Activated effector memory CD4-positive, alpha-beta T cell treated with Interleukin-2 at 50 U/mL for 16 hours (primary cell): Measurements from ENCODE around the gene ZNF91.
"Not testable (repeated sequence)": the region's sequence is repeated elsewhere in the genome, so short reads cannot be mapped to it uniquely, and the experiment has no call there.

Experiments used
- DNase-seq: peaks from one replicate; pipeline ENCODE4 v3.0.0-alpha.2; 2020

ZNF91 gene

GRCh38 chr19:23394511-23394910 lies 760 bp downstream of the ZNF91 start:
- DNase-seq, result peak; percentile 21

- DNase-seq, result no peak
Measured at GRCh38 chr19:23393121-23393520, 2.1 kb downstream of the ZNF91 start.

- no peak for DNase-seq
Measured at GRCh38 chr19:23391236-23391635, 4.0 kb downstream of the ZNF91 start.

GRCh38 chr19:23385404-23385803 lies 9.9 kb downstream of the ZNF91 start:
- DNase-seq, result no peak

GRCh38 chr19:23384858-23385257 lies 10.4 kb downstream of the ZNF91 start:
- DNase-seq, result no peak

GRCh38 chr19:23384166-23384565 lies 11.1 kb downstream of the ZNF91 start:
- DNase-seq, result no peak

- no peak for DNase-seq
Measured at GRCh38 chr19:23382955-23383354, 12.3 kb downstream of the ZNF91 start.

GRCh38 chr19:23381114-23381513 lies 14.2 kb downstream of the ZNF91 start:
- no peak for DNase-seq

- not testable (repeated sequence) for DNase-seq
Measured at GRCh38 chr19:23379671-23380070, 15.6 kb downstream of the ZNF91 start.

GRCh38 chr19:23378948-23379347 lies 16.3 kb downstream of the ZNF91 start:
- DNase-seq, result no peak

- DNase-seq, result no peak
Measured at GRCh38 chr19:23377276-23377675, 18.0 kb downstream of the ZNF91 start.

- DNase-seq, result no peak
Measured at GRCh38 chr19:23366437-23366836, 28.8 kb downstream of the ZNF91 start.

GRCh38 chr19:23366031-23366430 lies 29.2 kb downstream of the ZNF91 start:
- not testable (repeated sequence) for DNase-seq

GRCh38 chr19:23365222-23365621 lies 30.0 kb downstream of the ZNF91 start:
- DNase-seq, result no peak

- not testable (repeated sequence) for DNase-seq
Measured at GRCh38 chr19:23361843-23362242, 33.4 kb downstream of the ZNF91 start.

- no peak for DNase-seq
Measured at GRCh38 chr19:23351806-23352205, 43.5 kb downstream of the ZNF91 start.

GRCh38 chr19:23346696-23347095 lies 48.6 kb downstream of the ZNF91 start:
- DNase-seq, result no peak

GRCh38 chr19:23345838-23346237 lies 49.4 kb downstream of the ZNF91 start:
- no peak for DNase-seq

GRCh38 chr19:23343434-23344010 lies 51.7 kb downstream of the ZNF91 start:
- no peak for DNase-seq

GRCh38 chr19:23328211-23328610 lies 67.1 kb downstream of the ZNF91 start:
- DNase-seq, result no peak

GRCh38 chr19:23321953-23322549 lies 73.2 kb downstream of the ZNF91 start:
- DNase-seq, result no peak

GRCh38 chr19:23321403-23321802 lies 73.9 kb downstream of the ZNF91 start:
- not testable (repeated sequence) for DNase-seq

- not testable (repeated sequence) for DNase-seq
Measured at GRCh38 chr19:23319571-23319970, 75.7 kb downstream of the ZNF91 start.

- not testable (repeated sequence) for DNase-seq
Measured at GRCh38 chr19:23318941-23319340, 76.3 kb downstream of the ZNF91 start.

- DNase-seq, result no peak
Measured at GRCh38 chr19:23318143-23318542, 77.1 kb downstream of the ZNF91 start.
